Nephron progenitor cell (in vitro differentiated cells): Measurements from ENCODE around the gene TLR3.

Experiments used
- DNase-seq: peaks from one replicate; pipeline ENCODE4 v3.0.0; 2021
- H3K27ac Mint-ChIP-seq: 2 replicates; pipeline ENCODE4 v1.8.0; 2021; ENCODE audit warnings: mild to moderate bottlenecking, moderate library complexity, mixed read lengths
- H3K27me3 Mint-ChIP-seq: 2 replicates; pipeline ENCODE4 v1.8.0; 2021; ENCODE audit warnings: mild to moderate bottlenecking, low read depth, mixed read lengths; ENCODE audit not compliant: poor library complexity
- H3K36me3 Mint-ChIP-seq: 2 replicates; pipeline ENCODE4 v1.8.0; 2021; ENCODE audit warnings: low read depth, mixed read lengths
- H3K4me1 Mint-ChIP-seq: 2 replicates; pipeline ENCODE4 v1.8.0; 2021; ENCODE audit warnings: mixed read lengths
- H3K4me3 Mint-ChIP-seq: 2 replicates; pipeline ENCODE4 v1.8.0; 2021; ENCODE audit warnings: mild to moderate bottlenecking, moderate library complexity, mixed read lengths
- H3K9me3 Mint-ChIP-seq: 2 replicates; pipeline ENCODE4 v1.8.0; 2021; ENCODE audit warnings: mild to moderate bottlenecking, moderate library complexity, mixed read lengths
- TF ChIP-seq, protein P1 (sequence below): fragments of 200-600 bp; sonication (generic); IDR thresholded peaks from 2 replicates; pipeline ENCODE4 v1.5.0; 2021; ENCODE audit warnings: antibody characterized with exemption

Gene TLR3

DNA sequence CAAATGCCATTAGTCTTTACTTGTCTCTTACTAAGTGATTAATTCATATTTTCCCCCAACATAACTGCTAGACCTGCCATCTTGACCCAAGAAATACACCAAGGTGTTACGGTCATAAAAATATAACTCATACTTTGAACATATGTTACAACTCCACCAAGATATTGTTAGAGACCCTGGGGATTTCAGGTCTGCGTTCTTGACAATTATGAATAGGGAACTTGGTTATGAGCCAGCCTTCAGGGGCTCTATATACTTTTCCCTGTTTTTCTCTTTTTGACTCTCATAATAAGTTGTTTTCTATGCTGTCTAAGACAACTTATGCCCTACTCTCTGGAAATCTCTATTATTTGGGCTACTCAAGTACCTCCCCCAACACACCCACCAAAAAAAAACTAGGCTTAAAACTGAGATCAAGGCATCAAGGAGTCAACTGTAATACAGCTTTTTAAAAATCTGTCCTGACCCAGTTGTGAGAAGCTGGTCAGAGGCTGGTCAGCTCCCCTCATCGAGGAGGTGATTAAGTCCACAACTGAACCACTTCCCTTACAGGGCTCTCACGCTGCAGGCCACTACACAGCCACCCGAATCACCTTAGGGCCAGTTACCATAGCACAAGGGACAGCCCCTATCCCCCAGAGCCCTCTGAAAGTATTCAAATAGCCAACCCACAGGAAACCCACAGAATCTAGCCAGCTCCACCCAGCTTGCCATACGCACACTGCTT is 10.5 kb upstream of the TLR3 start:
- no peak overlapping the region for H3K4me3 Mint-ChIP-seq
- H3K36me3 Mint-ChIP-seq, result peaks cover 5% of the 10 kb centered on the region
- no peak overlapping the region for H3K27ac Mint-ChIP-seq
- H3K4me1 Mint-ChIP-seq, result no peaks in the 10 kb centered on the region
- TF ChIP-seq, protein P1, sequence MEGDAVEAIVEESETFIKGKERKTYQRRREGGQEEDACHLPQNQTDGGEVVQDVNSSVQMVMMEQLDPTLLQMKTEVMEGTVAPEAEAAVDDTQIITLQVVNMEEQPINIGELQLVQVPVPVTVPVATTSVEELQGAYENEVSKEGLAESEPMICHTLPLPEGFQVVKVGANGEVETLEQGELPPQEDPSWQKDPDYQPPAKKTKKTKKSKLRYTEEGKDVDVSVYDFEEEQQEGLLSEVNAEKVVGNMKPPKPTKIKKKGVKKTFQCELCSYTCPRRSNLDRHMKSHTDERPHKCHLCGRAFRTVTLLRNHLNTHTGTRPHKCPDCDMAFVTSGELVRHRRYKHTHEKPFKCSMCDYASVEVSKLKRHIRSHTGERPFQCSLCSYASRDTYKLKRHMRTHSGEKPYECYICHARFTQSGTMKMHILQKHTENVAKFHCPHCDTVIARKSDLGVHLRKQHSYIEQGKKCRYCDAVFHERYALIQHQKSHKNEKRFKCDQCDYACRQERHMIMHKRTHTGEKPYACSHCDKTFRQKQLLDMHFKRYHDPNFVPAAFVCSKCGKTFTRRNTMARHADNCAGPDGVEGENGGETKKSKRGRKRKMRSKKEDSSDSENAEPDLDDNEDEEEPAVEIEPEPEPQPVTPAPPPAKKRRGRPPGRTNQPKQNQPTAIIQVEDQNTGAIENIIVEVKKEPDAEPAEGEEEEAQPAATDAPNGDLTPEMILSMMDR, result no peak
- H3K27me3 Mint-ChIP-seq, result peaks cover 4% of the 10 kb centered on the region
- DNase-seq, result no peak
- H3K9me3 Mint-ChIP-seq, result peaks cover 35% of the 10 kb centered on the region

DNA sequence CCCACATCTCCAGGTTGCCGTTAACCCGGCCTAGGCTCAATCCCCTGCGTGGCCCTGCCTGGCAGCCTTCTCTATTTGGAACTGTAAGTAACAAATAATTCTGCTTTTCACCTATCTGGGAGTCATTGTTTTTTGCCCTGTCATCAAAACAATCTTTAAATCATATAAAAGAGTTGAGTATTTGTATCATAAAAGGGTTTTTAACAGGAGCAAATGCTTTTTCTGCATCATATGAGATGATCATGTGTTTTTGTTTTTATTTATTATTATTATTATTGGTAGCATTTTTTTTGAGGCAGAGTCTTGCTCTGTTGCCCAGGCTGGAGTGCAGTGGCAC is 10.0 kb upstream of the TLR3 start:
- DNase-seq, result no peak
- no peak overlapping the region for H3K4me3 Mint-ChIP-seq
- H3K27ac Mint-ChIP-seq, result no peak overlapping the region
- TF ChIP-seq, protein P1, result no peak
- peaks cover 5% of the 10 kb centered on the region for H3K36me3 Mint-ChIP-seq
- H3K4me1 Mint-ChIP-seq, result no peaks in the 10 kb centered on the region
- H3K9me3 Mint-ChIP-seq, result peaks cover 35% of the 10 kb centered on the region
- peaks cover 4% of the 10 kb centered on the region for H3K27me3 Mint-ChIP-seq

DNA sequence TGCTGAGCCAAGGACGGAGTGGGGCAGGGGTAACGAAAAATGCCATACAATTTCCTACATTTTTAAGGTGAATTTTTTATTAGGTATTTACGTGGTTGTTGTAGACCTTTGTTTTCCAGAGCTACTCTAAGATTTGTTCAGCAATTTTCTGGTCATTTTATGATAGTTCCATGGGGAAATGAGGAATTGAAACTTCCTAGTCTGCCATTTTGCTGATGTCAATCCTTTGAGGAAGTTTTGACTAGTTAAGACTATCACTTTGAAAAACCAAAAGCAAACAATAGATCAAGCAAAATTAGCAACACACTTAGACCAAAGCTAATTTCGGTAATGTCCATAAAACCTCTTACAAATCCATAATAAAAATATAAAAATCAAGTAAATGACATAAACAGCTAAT is 7.0 kb upstream of the TLR3 start:
- H3K27me3 Mint-ChIP-seq, result no peaks in the 10 kb centered on the region
- H3K4me3 Mint-ChIP-seq, result no peak overlapping the region
- TF ChIP-seq, protein P1, result no peak
- H3K36me3 Mint-ChIP-seq, result peaks cover 5% of the 10 kb centered on the region
- peaks cover 26% of the 10 kb centered on the region for H3K9me3 Mint-ChIP-seq
- no peaks in the 10 kb centered on the region for H3K4me1 Mint-ChIP-seq
- no peak overlapping the region for H3K27ac Mint-ChIP-seq
- no peak for DNase-seq

DNA sequence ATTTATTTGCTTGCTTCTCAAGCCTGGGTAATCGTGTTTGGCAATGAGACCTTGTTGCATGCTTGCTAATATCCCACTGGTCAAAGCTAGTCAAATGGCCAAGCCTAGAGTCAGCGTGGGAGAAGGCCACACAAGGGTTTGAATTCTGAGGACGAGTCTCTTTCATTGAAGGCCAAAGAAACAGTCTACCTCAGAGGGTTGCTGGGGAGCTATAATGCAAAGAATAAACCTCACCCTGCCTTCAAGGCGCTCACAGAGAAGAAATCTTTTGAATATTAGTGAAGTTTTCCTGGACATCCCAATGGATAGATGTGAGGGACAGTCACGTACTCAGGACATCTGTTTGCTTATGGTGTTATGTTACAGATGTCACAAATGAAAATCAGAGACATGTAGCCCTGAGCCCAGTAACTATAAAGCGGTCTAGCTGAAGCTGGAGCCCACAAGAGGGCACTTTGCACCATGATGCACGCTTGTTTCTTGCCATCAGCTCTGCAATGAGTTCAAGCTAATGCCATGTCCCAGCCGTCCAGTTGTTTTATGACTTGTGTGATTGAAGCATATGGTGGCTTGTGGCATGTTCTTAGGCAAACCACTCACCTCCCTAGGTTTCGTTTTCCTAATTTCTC is 1.1 kb upstream of the TLR3 start:
- TF ChIP-seq, protein P1, result no peak
- Mint-ChIP-seq H3K27me3 (no peaks in the 10 kb centered on the region), H3K4me1 (peaks cover 25% of the 10 kb centered on the region), H3K9me3 (no peaks in the 10 kb centered on the region), H3K27ac (peak overlapping the region; percentile 90), H3K36me3 (no peaks in the 10 kb centered on the region), H3K4me3 (no peak overlapping the region)
- peak; percentile 15 for DNase-seq

DNA sequence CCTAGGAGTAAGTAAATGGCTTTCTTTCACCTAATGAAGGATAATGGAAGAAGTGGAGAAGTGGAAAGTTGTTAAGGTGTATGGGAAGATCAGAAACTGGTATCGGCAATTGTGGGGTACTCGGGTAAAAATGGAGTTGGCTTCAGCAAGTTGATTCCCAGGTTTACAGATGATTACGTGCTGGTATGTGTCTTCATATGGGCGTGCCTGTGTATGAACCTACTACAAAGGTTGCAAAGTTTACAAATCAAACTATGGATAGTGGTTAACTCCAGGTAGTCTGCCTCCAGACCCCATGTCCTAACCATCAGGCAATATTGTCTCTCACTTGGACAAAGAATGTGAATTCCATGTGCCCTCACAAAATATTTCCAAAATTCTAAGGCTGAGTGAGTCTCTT is 773 bp downstream of the TLR3 start:
- H3K4me3 Mint-ChIP-seq, result no peak overlapping the region
- TF ChIP-seq, protein P1, result no peak
- H3K27me3 Mint-ChIP-seq, result no peaks in the 10 kb centered on the region
- H3K36me3 Mint-ChIP-seq, result no peaks in the 10 kb centered on the region
- no peak overlapping the region for H3K27ac Mint-ChIP-seq
- peaks cover 25% of the 10 kb centered on the region for H3K4me1 Mint-ChIP-seq
- H3K9me3 Mint-ChIP-seq, result peaks cover 5% of the 10 kb centered on the region
- DNase-seq, result no peak

DNA sequence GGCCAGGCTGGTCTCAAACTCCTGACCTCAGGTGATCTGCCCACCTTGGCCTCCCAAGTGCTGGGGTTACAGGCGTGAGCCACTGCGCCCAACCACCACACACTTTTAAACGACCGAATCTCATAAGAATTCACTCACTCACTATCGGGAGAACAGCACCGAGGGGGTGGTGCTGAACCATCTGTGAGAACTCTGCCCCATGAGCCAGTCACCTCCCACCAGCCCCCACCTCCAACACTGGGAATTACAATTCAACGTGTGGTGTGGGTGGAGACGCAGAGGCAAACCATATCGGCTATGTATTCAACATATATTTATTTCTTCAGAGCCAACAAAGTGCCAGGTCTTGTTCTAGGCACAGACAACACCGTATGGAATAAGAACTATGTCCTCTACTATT is 3.6 kb downstream of the TLR3 start:
- H3K4me3 Mint-ChIP-seq, result no peak overlapping the region

More for the DNA sequence above, 3.6 kb downstream of the TLR3 start:
- Mint-ChIP-seq H3K36me3 (no peaks in the 10 kb centered on the region), H3K27me3 (peaks cover 2% of the 10 kb centered on the region), H3K27ac (no peak overlapping the region), H3K4me1 (peaks cover 23% of the 10 kb centered on the region), H3K9me3 (peaks cover 5% of the 10 kb centered on the region)
- no peak for DNase-seq
- TF ChIP-seq, protein P1, result no peak
